ENCODE measurements around the gene TRAF7.
"Not testable (repeated sequence)": the region's sequence is repeated elsewhere in the genome, so short reads cannot be mapped to it uniquely, and the experiment has no call there.

TRAF7 gene

GRCh38 chr16:2184346-2184745 lies 28.8 kb downstream of the TRAF7 start:
- no peak for DNase-seq

- no peak for DNase-seq
Measured at GRCh38 chr16:2184962-2185361, 29.4 kb downstream of the TRAF7 start.

- no peak for DNase-seq
Measured at GRCh38 chr16:2186064-2186463, 30.5 kb downstream of the TRAF7 start.

- DNase-seq, result no peak
Measured at GRCh38 chr16:2186505-2186904, 30.9 kb downstream of the TRAF7 start.

- DNase-seq, result no peak
Measured at GRCh38 chr16:2187212-2187611, 31.6 kb downstream of the TRAF7 start.

GRCh38 chr16:2188395-2188794 lies 32.8 kb downstream of the TRAF7 start:
- no peak for DNase-seq

GRCh38 chr16:2189252-2189893 lies 33.8 kb downstream of the TRAF7 start:
- no peak for DNase-seq

GRCh38 chr16:2190002-2190658 lies 34.5 kb downstream of the TRAF7 start:
- no peak for DNase-seq

- DNase-seq, result no peak
Measured at GRCh38 chr16:2190659-2191445, 35.3 kb downstream of the TRAF7 start.

- DNase-seq, result no peak
Measured at GRCh38 chr16:2191446-2191706, 35.8 kb downstream of the TRAF7 start.

- no peak for DNase-seq
Measured at GRCh38 chr16:2194166-2194834, 38.7 kb downstream of the TRAF7 start.

- DNase-seq, result peak; percentile 67
Measured at GRCh38 chr16:2194852-2195321, 39.3 kb downstream of the TRAF7 start.

- no peak for DNase-seq
Measured at GRCh38 chr16:2195322-2196161, 40.0 kb downstream of the TRAF7 start.

- DNase-seq, result peak; percentile 38
Measured at GRCh38 chr16:2196162-2196980, 40.8 kb downstream of the TRAF7 start, which contains the start of gene CASKIN1. TSS of gene CASKIN1 (minus strand) at chr16:2196605. CDS start at chr16:2196432, 173 bp downstream.

GRCh38 chr16:2196981-2197511 lies 41.5 kb downstream of the TRAF7 start:
- DNase-seq, result no peak

GRCh38 chr16:2197765-2198164 lies 42.2 kb downstream of the TRAF7 start:
- no peak for DNase-seq

GRCh38 chr16:2198283-2198682 lies 42.7 kb downstream of the TRAF7 start:
- DNase-seq, result no peak

- no peak for DNase-seq
Measured at GRCh38 chr16:2199095-2199494, 43.5 kb downstream of the TRAF7 start.

- DNase-seq, result no peak
Measured at GRCh38 chr16:2199621-2200139, 44.1 kb downstream of the TRAF7 start.

- DNase-seq, result no peak
Measured at GRCh38 chr16:2200313-2200712, 44.7 kb downstream of the TRAF7 start.

- DNase-seq, result not testable (repeated sequence)
Measured at GRCh38 chr16:2203119-2203688, 47.6 kb downstream of the TRAF7 start.
